Measurements from ENCODE around the gene SPNS2.

The SPNS2 gene

DNA sequence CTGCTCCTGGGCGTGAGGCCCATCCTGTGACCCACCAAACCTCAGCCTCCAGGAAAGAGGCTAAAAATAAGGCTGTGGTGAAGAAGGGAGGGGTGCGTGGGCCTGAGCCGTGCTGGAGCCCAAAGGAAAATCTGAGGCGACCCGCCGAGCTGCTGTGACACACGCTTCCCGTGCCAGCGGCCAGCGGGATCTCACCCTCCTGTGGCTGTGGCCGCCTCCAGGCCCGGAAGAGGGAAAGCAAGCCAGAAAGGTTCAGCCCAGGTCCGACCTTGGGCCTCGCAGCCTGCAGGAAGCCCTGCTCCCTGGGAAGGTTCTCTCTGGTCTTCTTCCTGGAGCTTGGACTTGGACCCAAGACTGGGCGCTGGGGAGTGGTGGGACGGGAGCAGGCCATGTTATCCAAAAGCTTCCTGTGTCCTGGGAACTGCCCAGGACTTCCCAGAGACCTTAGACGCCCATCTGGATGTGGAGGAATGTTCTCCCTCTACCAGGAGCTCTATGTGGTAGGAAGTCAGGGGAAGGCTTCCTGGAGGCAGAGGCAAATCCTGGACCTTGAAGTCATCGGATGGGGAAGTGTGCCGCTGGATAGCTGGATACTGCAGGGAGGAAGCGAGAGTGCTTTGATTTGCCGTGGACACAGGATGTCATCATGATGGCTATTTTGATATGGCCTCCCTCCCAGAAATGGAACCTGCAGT is 11.4 kb downstream of the SPNS2 start:
- no peak for DNase-seq
- Histone ChIP-seq H4K5ac (ENCODE audit: low read length) (no peak overlapping the region), H3K27ac (ENCODE audit: low read depth, low read length) (no peak overlapping the region), H3K4me1 (ENCODE audit: control insufficient read depth, low read depth, low read length) (no peaks in the 10 kb centered on the region), H3K79me1 (ENCODE audit: low read length) (no peaks in the 10 kb centered on the region), H4K8ac (ENCODE audit: low read depth, low read length) (no peak overlapping the region), H2BK15ac (replicated peaks; ENCODE audit: low read depth) (no peak overlapping the region), H3K27me3 (ENCODE audit: insufficient read depth, low read length, poor library complexity) (no peaks in the 10 kb centered on the region), H2BK5ac (ENCODE audit: low read length) (no peak overlapping the region), H3K23ac (ENCODE audit: low read length) (no peak overlapping the region), H3K56ac (ENCODE audit: low read length) (no peak overlapping the region), H3K36me3 (ENCODE audit: control insufficient read depth, insufficient read depth, low read length) (no peaks in the 10 kb centered on the region), H2AK5ac (ENCODE audit: low read length) (no peak overlapping the region), H3K4me3 (ENCODE audit: low read length) (no peak overlapping the region), H2BK120ac (ENCODE audit: low read depth, low read length) (no peak overlapping the region), H3K9ac (ENCODE audit: low read length) (no peak overlapping the region), H3K18ac (ENCODE audit: low read length) (no peak overlapping the region), H3K79me2 (ENCODE audit: control insufficient read depth, insufficient read depth, low read length) (no peaks in the 10 kb centered on the region), H3K4ac (ENCODE audit: low read depth, low read length) (no peak overlapping the region), H3K4me2 (ENCODE audit: low read length) (no peak overlapping the region)
- no CpG with 5 or more reads among the region's 21 CpGs for WGBS (ENCODE audit: extremely low coverage, insufficient coverage, low lambda C conversion rate)

DNA sequence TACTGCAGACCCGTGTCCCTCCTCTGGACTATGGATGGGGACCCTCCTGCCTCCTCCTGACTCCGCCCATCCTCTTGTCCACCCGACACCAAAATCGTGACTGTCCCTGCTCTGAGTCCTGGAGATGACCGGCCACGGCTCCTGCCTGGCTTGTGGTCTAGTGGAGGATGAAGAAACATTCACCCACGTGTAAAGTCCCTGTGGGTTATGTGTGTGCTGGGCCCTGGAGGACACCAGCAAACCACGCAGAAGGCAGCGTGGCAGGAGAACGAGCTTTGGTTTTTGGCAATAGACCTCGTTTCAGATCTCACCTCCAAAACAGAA is 11.9 kb downstream of the SPNS2 start:
- no peak overlapping the region for H3K56ac ChIP-seq (ENCODE audit: low read length)
- no peak overlapping the region for H2BK5ac ChIP-seq (ENCODE audit: low read length)
- H3K27me3 ChIP-seq (ENCODE audit: insufficient read depth, low read length, poor library complexity): no peaks in the 10 kb centered on the region
- H3K23ac ChIP-seq (ENCODE audit: low read length): no peak overlapping the region
- H3K36me3 ChIP-seq (ENCODE audit: control insufficient read depth, insufficient read depth, low read length): no peaks in the 10 kb centered on the region
- H4K5ac ChIP-seq (ENCODE audit: low read length): no peak overlapping the region
- no CpG with 5 or more reads among the region's 11 CpGs for whole genome bisulfite sequencing (ENCODE audit: extremely low coverage, insufficient coverage, low lambda C conversion rate)
- H3K18ac ChIP-seq (ENCODE audit: low read length): no peak overlapping the region
- no peak overlapping the region for H3K4me2 ChIP-seq (ENCODE audit: low read length)
- no peak overlapping the region for H3K4me3 ChIP-seq (ENCODE audit: low read length)
- no peaks in the 10 kb centered on the region for H3K4me1 ChIP-seq (ENCODE audit: control insufficient read depth, low read depth, low read length)
- H2AK5ac ChIP-seq (ENCODE audit: low read length): no peak overlapping the region
- no peak for DNase-seq
- H3K79me1 ChIP-seq (ENCODE audit: low read length): no peaks in the 10 kb centered on the region
- H4K8ac ChIP-seq (ENCODE audit: low read depth, low read length): no peak overlapping the region
- no peak overlapping the region for H2BK15ac ChIP-seq (replicated peaks; ENCODE audit: low read depth)
- H3K79me2 ChIP-seq (ENCODE audit: control insufficient read depth, insufficient read depth, low read length): no peaks in the 10 kb centered on the region
- H3K9ac ChIP-seq (ENCODE audit: low read length): no peak overlapping the region
- no peak overlapping the region for H3K4ac ChIP-seq (ENCODE audit: low read depth, low read length)
- H2BK120ac ChIP-seq (ENCODE audit: low read depth, low read length): no peak overlapping the region
- H3K27ac ChIP-seq (ENCODE audit: low read depth, low read length): no peak overlapping the region

DNA sequence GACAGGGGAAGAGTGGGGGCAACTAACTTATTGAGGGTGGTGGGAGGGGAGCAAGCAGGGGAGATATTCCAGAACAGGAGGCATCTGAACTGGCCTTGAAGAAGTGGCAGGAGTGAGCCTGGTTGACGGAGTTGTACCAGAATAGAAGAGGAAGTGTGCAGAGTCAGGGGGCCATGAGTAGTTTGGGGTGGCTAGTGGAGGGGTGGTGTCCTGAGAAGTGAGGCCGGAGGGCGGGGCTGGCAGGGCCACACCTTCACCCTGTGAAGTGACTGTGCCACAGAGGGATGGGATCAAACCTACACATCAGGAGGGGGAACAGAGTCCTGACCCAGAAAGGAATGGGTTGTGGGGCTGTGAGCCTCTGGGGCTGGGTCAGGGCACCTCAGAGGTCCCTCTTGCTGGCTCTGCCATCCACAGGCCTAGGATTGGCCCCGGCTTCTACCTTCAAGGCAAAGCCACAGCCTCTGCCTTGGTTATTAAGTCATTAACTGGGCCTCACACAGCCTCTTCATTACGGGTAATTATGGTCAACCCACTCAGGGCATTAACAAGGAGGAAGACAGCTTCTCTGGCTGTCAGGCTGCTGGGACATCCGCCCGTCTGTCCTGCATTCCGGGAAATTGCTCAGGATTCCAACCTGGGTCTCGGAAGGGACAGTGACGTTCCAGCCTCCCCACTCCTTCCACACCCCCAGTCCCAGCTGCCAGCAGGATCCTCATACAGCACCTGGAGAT is 12.7 kb downstream of the SPNS2 start:
- H2BK5ac ChIP-seq (ENCODE audit: low read length): no peak overlapping the region
- H3K27me3 ChIP-seq (ENCODE audit: insufficient read depth, low read length, poor library complexity): no peaks in the 10 kb centered on the region
- no peaks in the 10 kb centered on the region for H3K4me1 ChIP-seq (ENCODE audit: control insufficient read depth, low read depth, low read length)
- no peak overlapping the region for H3K4me2 ChIP-seq (ENCODE audit: low read length)
- H2BK120ac ChIP-seq (ENCODE audit: low read depth, low read length): no peak overlapping the region
- no peak overlapping the region for H2BK15ac ChIP-seq (replicated peaks; ENCODE audit: low read depth)
- no peak overlapping the region for H3K23ac ChIP-seq (ENCODE audit: low read length)
- no peak overlapping the region for H3K4me3 ChIP-seq (ENCODE audit: low read length)
- H3K4ac ChIP-seq (ENCODE audit: low read depth, low read length): no peak overlapping the region
- no peaks in the 10 kb centered on the region for H3K79me1 ChIP-seq (ENCODE audit: low read length)
- no peak overlapping the region for H3K9ac ChIP-seq (ENCODE audit: low read length)
- no peaks in the 10 kb centered on the region for H3K79me2 ChIP-seq (ENCODE audit: control insufficient read depth, insufficient read depth, low read length)
- H3K18ac ChIP-seq (ENCODE audit: low read length): no peak overlapping the region
- H2AK5ac ChIP-seq (ENCODE audit: low read length): no peak overlapping the region
- DNase-seq: no peak
- no peak overlapping the region for H4K5ac ChIP-seq (ENCODE audit: low read length)
- H3K27ac ChIP-seq (ENCODE audit: low read depth, low read length): no peak overlapping the region
- H3K56ac ChIP-seq (ENCODE audit: low read length): no peak overlapping the region
- no peak overlapping the region for H4K8ac ChIP-seq (ENCODE audit: low read depth, low read length)
- no CpG with 5 or more reads among the region's 10 CpGs for WGBS (ENCODE audit: extremely low coverage, insufficient coverage, low lambda C conversion rate)
- H3K36me3 ChIP-seq (ENCODE audit: control insufficient read depth, insufficient read depth, low read length): no peaks in the 10 kb centered on the region

DNA sequence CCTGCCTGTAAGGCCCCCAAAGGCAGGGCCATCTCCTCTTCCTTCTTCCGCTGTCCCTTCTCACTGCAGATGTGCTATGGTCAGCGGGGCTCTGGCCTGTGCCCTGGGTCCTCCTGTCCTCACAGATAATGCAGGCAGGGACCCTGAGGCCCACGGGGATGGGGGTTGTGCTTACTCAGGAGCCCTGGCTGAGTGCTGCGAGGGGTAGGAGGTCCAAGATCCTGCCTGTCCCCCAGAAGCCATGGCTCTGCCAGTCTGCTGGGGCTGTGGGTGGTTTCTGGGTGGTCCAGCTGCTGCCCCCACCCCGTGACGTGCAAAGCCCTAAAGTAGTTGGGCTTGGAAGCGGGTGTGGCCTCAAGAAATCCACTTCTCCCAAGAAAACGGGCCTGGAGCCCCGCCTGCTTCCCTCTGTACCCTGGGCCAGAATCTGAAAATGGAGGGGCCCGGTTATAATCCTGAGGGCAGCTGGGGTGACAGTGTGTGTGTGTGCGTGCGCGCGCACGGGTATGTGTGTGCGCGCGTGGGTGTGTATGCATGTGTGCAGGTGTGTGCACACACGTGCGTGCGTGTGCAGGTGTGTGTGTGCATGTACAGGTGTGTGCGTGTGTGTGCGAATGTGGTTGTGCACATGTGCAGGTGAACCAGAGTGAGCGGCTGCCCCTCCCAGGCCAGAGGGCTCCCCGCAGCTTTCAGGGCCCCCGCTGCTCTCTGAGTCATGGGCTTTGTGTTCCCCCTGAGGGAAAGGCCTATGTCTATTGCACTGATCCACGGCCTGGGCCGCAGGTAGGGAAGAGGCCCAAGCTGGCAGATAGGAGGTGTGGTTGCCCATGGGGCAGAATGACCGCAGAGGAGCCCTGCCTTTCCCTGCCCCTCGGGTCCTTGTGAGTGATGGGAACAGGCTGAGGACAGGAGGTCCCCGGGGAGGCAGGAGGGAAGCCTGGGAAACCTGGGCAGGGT is 13.8 kb downstream of the SPNS2 start:
- no peak overlapping the region for H2BK120ac ChIP-seq (ENCODE audit: low read depth, low read length)
- no peak overlapping the region for H3K9ac ChIP-seq (ENCODE audit: low read length)
- H3K4ac ChIP-seq (ENCODE audit: low read depth, low read length): no peak overlapping the region
- no peak overlapping the region for H3K27ac ChIP-seq (ENCODE audit: low read depth, low read length)
- no peaks in the 10 kb centered on the region for H3K79me2 ChIP-seq (ENCODE audit: control insufficient read depth, insufficient read depth, low read length)
- H2AK5ac ChIP-seq (ENCODE audit: low read length): no peak overlapping the region
- DNase-seq: no peak
- no peak overlapping the region for H3K23ac ChIP-seq (ENCODE audit: low read length)
- H2BK15ac ChIP-seq (replicated peaks; ENCODE audit: low read depth): no peak overlapping the region
- WGBS (ENCODE audit: extremely low coverage, insufficient coverage, low lambda C conversion rate): no CpG with 5 or more reads among the region's 31 CpGs
- H3K4me2 ChIP-seq (ENCODE audit: low read length): no peak overlapping the region
- no peaks in the 10 kb centered on the region for H3K36me3 ChIP-seq (ENCODE audit: control insufficient read depth, insufficient read depth, low read length)
- no peaks in the 10 kb centered on the region for H3K4me1 ChIP-seq (ENCODE audit: control insufficient read depth, low read depth, low read length)
- H3K79me1 ChIP-seq (ENCODE audit: low read length): no peaks in the 10 kb centered on the region
- no peak overlapping the region for H4K5ac ChIP-seq (ENCODE audit: low read length)
- no peak overlapping the region for H3K18ac ChIP-seq (ENCODE audit: low read length)
- H3K27me3 ChIP-seq (ENCODE audit: insufficient read depth, low read length, poor library complexity): no peaks in the 10 kb centered on the region
- no peak overlapping the region for H3K4me3 ChIP-seq (ENCODE audit: low read length)
- no peak overlapping the region for H3K56ac ChIP-seq (ENCODE audit: low read length)
- H2BK5ac ChIP-seq (ENCODE audit: low read length): no peak overlapping the region
- no peak overlapping the region for H4K8ac ChIP-seq (ENCODE audit: low read depth, low read length)

DNA sequence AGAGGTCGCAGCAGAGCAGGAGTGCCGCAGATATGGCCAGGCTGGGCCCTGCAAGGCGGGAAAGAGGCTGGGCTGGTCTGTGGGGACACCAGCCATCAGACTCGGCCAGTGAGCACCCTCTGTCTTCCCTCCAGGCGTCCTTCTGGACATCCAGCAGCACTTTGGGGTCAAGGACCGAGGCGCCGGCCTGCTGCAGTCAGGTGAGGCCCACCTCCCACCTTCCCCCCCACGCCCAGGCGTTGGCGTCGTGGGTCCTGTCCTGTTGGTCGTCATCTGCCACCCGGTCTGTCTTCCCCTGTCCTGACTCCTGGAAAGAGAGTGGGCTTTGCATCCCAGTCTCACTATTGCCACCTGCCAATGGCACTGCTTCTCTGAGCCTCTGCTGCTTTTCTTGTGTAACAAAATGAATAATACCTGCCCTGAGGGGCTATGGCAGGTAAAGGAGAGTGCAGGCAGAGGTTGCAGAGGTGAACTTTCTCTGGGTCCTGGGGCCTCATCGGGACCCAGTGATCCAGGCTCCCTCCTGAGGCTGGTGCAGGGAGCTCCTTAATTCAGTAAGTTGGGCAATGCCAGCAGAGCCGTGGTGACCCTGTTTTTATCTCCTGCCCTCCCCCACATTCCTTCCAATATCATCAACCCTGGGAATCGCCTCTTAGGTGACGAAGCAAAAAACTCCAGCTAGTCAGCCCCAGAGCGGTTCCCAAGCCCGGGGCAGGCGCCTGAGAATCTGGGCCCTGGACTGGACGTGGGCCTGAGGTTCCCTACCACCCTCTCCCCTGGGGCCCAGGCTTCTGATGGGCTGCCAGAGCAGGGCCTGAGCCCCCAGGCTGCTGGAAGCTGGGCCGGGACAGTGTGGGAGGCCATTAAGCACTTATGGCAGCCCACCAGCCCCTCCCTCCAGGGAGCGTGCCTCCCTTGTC is 14.7 kb downstream of the SPNS2 start:
- no peak overlapping the region for H3K4ac ChIP-seq (ENCODE audit: low read depth, low read length)
- H3K9ac ChIP-seq (ENCODE audit: low read length): no peak overlapping the region
- no peak overlapping the region for H3K56ac ChIP-seq (ENCODE audit: low read length)
- no peak overlapping the region for H3K23ac ChIP-seq (ENCODE audit: low read length)
- H2BK120ac ChIP-seq (ENCODE audit: low read depth, low read length): no peak overlapping the region
- no peaks in the 10 kb centered on the region for H3K79me1 ChIP-seq (ENCODE audit: low read length)
- H3K27ac ChIP-seq (ENCODE audit: low read depth, low read length): no peak overlapping the region
- H3K36me3 ChIP-seq (ENCODE audit: control insufficient read depth, insufficient read depth, low read length): no peaks in the 10 kb centered on the region
- DNase-seq: no peak
- no peak overlapping the region for H4K5ac ChIP-seq (ENCODE audit: low read length)
- H3K4me3 ChIP-seq (ENCODE audit: low read length): no peak overlapping the region
- no peaks in the 10 kb centered on the region for H3K27me3 ChIP-seq (ENCODE audit: insufficient read depth, low read length, poor library complexity)
- no peak overlapping the region for H2AK5ac ChIP-seq (ENCODE audit: low read length)
- H2BK5ac ChIP-seq (ENCODE audit: low read length): no peak overlapping the region
- H4K8ac ChIP-seq (ENCODE audit: low read depth, low read length): no peak overlapping the region
- H3K18ac ChIP-seq (ENCODE audit: low read length): no peak overlapping the region
- no CpG with 5 or more reads among the region's 24 CpGs for WGBS (ENCODE audit: extremely low coverage, insufficient coverage, low lambda C conversion rate)
- no peak overlapping the region for H3K4me2 ChIP-seq (ENCODE audit: low read length)
- H3K4me1 ChIP-seq (ENCODE audit: control insufficient read depth, low read depth, low read length): no peaks in the 10 kb centered on the region
- no peaks in the 10 kb centered on the region for H3K79me2 ChIP-seq (ENCODE audit: control insufficient read depth, insufficient read depth, low read length)
- H2BK15ac ChIP-seq (replicated peaks; ENCODE audit: low read depth): no peak overlapping the region

Measured in mesendoderm (in vitro differentiated cells).